H9 (cell line): Measurements from ENCODE around the gene CCSER1. TPM values are rescaled to one million over a fixed set of nuclear protein-coding genes. Genes with fewer than 3 reads are reported as not detected.

Source experiments
- DNase-seq: peaks from one replicate; pipeline ENCODE4 v3.0.0-alpha.2; 2017
- H2AFZ ChIP-seq: one replicate; pipeline ENCODE4 v1.6.1; 2013; ENCODE audit warnings: mild to moderate bottlenecking, low read length, control low read depth, moderate library complexity
- H2AK5ac ChIP-seq: 2 replicates; pipeline ENCODE4 v1.6.1; 2013; ENCODE audit warnings: low read length, control low read depth, mixed read lengths; ENCODE audit not compliant: insufficient read length
- H2BK120ac ChIP-seq: one replicate; pipeline ENCODE4 v1.6.1; 2013; ENCODE audit warnings: low read depth, mild to moderate bottlenecking, low read length, control low read depth, inconsistent platforms; ENCODE audit not compliant: poor library complexity, severe bottlenecking
- H2BK12ac ChIP-seq: 2 replicates; pipeline ENCODE4 v1.6.1; 2013; ENCODE audit warnings: low read length, control low read depth, mixed read lengths, low read depth; ENCODE audit not compliant: insufficient read length
- H2BK15ac ChIP-seq: 2 replicates; pipeline ENCODE4 v1.6.1; 2013; ENCODE audit warnings: low read depth, low read length, control low read depth
- H2BK20ac ChIP-seq: one replicate; pipeline ENCODE4 v1.6.1; 2013; ENCODE audit warnings: low read depth, mild to moderate bottlenecking, low read length, control low read depth, inconsistent platforms; ENCODE audit not compliant: poor library complexity, severe bottlenecking
- H2BK5ac ChIP-seq: 2 replicates; pipeline ENCODE4 v1.6.1; 2013; ENCODE audit warnings: low read length, control low read depth, mixed read lengths; ENCODE audit not compliant: insufficient read length
- H3K14ac ChIP-seq: 2 replicates; pipeline ENCODE4 v1.6.1; 2013; ENCODE audit warnings: low read length, control low read depth; ENCODE audit not compliant: insufficient read depth
- H3K18ac ChIP-seq: 2 replicates; pipeline ENCODE4 v1.6.1; 2013; ENCODE audit warnings: low read depth, mild to moderate bottlenecking, mixed read lengths, low read length, control low read depth; ENCODE audit not compliant: insufficient read length
- H3K23ac ChIP-seq: 2 replicates; pipeline ENCODE4 v1.6.1; 2013; ENCODE audit warnings: low read length, control low read depth, mixed read lengths, low read depth; ENCODE audit not compliant: insufficient read length
- H3K23me2 ChIP-seq: 2 replicates; pipeline ENCODE4 v1.6.1; 2013; ENCODE audit warnings: low read depth, mild to moderate bottlenecking, mixed read lengths, low read length, control low read depth; ENCODE audit not compliant: insufficient read length, poor library complexity, severe bottlenecking
- H3K27ac ChIP-seq: 2 replicates; pipeline ENCODE4 v1.5.1; 2013; ENCODE audit warnings: low read length, control low read depth, mixed read lengths, low read depth; ENCODE audit not compliant: insufficient read length
- H3K27me3 ChIP-seq: 2 replicates; pipeline ENCODE4 v1.6.1; 2013; ENCODE audit warnings: low read length, control low read depth, inconsistent platforms; ENCODE audit not compliant: insufficient read depth
- H3K4ac ChIP-seq: 2 replicates; pipeline ENCODE4 v1.6.1; 2013; ENCODE audit warnings: low read depth, mild to moderate bottlenecking, control low read depth, inconsistent platforms, low read length, moderate library complexity
- H3K4me1 ChIP-seq: 2 replicates; pipeline ENCODE4 v1.6.1; 2013; ENCODE audit warnings: low read length, control low read depth, inconsistent platforms; ENCODE audit not compliant: insufficient read depth
- H3K4me2 ChIP-seq: 2 replicates; pipeline ENCODE4 v1.6.1; 2013; ENCODE audit warnings: low read length, control low read depth, mixed read lengths; ENCODE audit not compliant: insufficient read length, insufficient read depth
- H3K56ac ChIP-seq: 2 replicates; pipeline ENCODE4 v1.6.1; 2013; ENCODE audit warnings: low read depth, mild to moderate bottlenecking, mixed read lengths, low read length, control low read depth; ENCODE audit not compliant: insufficient read length
- H3K79me1 ChIP-seq: 2 replicates; pipeline ENCODE4 v1.6.1; 2013; ENCODE audit warnings: low read depth, mild to moderate bottlenecking, moderate library complexity, low read length, control low read depth, inconsistent platforms; ENCODE audit not compliant: insufficient read depth, poor library complexity, severe bottlenecking
- H3K79me2 ChIP-seq: 2 replicates; pipeline ENCODE4 v1.6.1; 2013; ENCODE audit warnings: low read length, control low read depth, inconsistent platforms; ENCODE audit not compliant: insufficient read depth
- H3K9ac ChIP-seq: 2 replicates; pipeline ENCODE4 v1.6.1; 2013; ENCODE audit warnings: low read length, control low read depth, mixed read lengths; ENCODE audit not compliant: insufficient read length; ENCODE audit errors: extremely low read depth
- H3K9me3 ChIP-seq: one replicate; pipeline ENCODE4 v1.6.1; 2013; ENCODE audit warnings: low read depth, low read length, inconsistent platforms; ENCODE audit not compliant: control insufficient read depth
- H3T11ph ChIP-seq: one replicate; pipeline ENCODE4 v1.6.1; 2013; ENCODE audit warnings: mild to moderate bottlenecking, low read length, control low read depth, inconsistent platforms
- H4K20me1 ChIP-seq: one replicate; pipeline ENCODE4 v1.6.1; 2013; ENCODE audit not compliant: control insufficient read depth, insufficient read length, insufficient read depth
- H4K5ac ChIP-seq: 2 replicates; pipeline ENCODE4 v1.6.1; 2013; ENCODE audit warnings: low read depth, mild to moderate bottlenecking, mixed read lengths, low read length, control low read depth; ENCODE audit not compliant: insufficient read length
- H4K8ac ChIP-seq: replicated peaks from 2 replicates; pipeline ENCODE4 v1.6.1; 2013; ENCODE audit warnings: low read length, control low read depth, mixed read lengths, low read depth; ENCODE audit not compliant: insufficient read length
- H4K91ac ChIP-seq: 2 replicates; pipeline ENCODE4 v1.6.1; 2013; ENCODE audit warnings: low read depth, mild to moderate bottlenecking, moderate library complexity, mixed read lengths, low read length, control low read depth; ENCODE audit not compliant: insufficient read length
- H3K27ac Mint-ChIP-seq, 3 experiments: 2 replicates in 2 of 3; 3 replicates in 1 of 3; pipeline ENCODE4 v1.8.0; 2020 to 2021; ENCODE audit warnings: mixed read lengths in 3 of 3, mild to moderate bottlenecking in 1 of 3, moderate library complexity in 1 of 3
- H3K27me3 Mint-ChIP-seq: 2 replicates; pipeline ENCODE4 v1.8.0; 2021; ENCODE audit warnings: low read depth, mild to moderate bottlenecking, moderate library complexity, mixed read lengths
- H3K36me3 Mint-ChIP-seq, 3 experiments: 2 replicates in 2 of 3; 3 replicates in 1 of 3; pipeline ENCODE4 v1.8.0; 2020 to 2021; ENCODE audit warnings: low read depth in 3 of 3, mixed read lengths in 3 of 3; ENCODE audit not compliant: insufficient read depth in 1 of 3
- H3K4me1 Mint-ChIP-seq, 2 experiments: 2 replicates each; pipeline ENCODE4 v1.8.0; 2020; ENCODE audit warnings: mixed read lengths in 2 of 2
- H3K4me3 Mint-ChIP-seq, 2 experiments: 2 replicates in 1 of 2; 3 replicates in 1 of 2; pipeline ENCODE4 v1.8.0; 2020 to 2021; ENCODE audit warnings: mild to moderate bottlenecking in 2 of 2, mixed read lengths in 2 of 2, moderate library complexity in 1 of 2
- H3K9me3 Mint-ChIP-seq, 2 experiments: 2 replicates in 1 of 2; 3 replicates in 1 of 2; pipeline ENCODE4 v1.8.0; 2020; ENCODE audit warnings: mild to moderate bottlenecking in 2 of 2, mixed read lengths in 2 of 2, moderate library complexity in 1 of 2
- WGBS: extraction: QIAGEN DNeasy Blood & Tissue Kit; methylation state at CpG from one replicate; pipeline ENCODE4 v1.1.7; 2013; ENCODE audit warnings: missing lambda C conversion rate, low lambda C conversion rate, mixed read lengths; ENCODE audit not compliant: insufficient read length; ENCODE audit errors: extremely low coverage; 5-methylcytosine and 5-hydroxymethylcytosine counted together
- total RNA-seq: library from RNA; stranded (reverse); gene quantifications from 2 replicates; pipeline ENCODE4 v1.2.1, GENCODE V29; 2021
- TF ChIP-seq, protein P1 (sequence below): fragments of 200-600 bp; sonication (generic); conservative IDR thresholded peaks from 3 replicates; pipeline ENCODE4 v1.8.0; 2021; ENCODE audit warnings: antibody characterized with exemption, mild to moderate bottlenecking

Gene CCSER1
- total RNA-seq, 1 experiment from 2014 or later: 0.37 TPM

DNA sequence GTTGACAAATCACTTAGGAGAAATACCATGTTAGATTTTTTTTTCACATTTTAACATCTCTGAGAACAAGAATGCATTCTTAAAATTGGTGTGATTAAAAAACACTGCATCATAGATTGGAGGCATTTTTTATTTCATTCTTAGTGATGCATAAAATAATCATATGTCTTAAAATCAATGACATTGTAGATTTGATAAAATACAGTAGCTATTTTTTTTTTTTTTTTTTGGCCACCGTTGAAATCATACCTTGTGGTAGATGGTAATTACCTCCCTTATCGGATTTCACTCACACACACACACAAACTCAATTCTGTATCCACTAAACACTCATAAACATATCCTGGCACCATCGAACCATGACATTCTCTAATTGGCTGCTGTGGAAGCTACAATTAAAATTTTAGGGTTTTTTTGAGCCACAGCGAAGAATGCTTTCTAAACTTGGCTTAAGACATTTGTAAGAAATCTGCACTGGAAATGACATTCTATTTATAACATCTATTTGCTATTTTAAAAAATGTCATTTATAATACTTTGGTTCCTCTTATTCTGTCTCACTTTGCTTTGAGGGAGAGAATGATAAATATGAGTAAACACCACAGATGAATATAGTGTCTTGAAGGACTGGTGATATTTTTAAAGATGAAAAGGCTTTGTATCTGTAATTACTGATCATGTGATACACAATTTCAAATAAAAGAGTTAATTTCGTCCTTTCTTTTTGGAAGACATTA, 60.1 kb downstream of the CCSER1 start:
- H2BK15ac ChIP-seq: no peak overlapping the region
- H3K4me1 Mint-ChIP-seq: peaks cover 19 to 22% of the 10 kb centered on the region in 2 experiments
- peaks cover 2% of the 10 kb centered on the region; the same call in 1 of the 2 replicates for H3K4me1 ChIP-seq
- H3K9me3 Mint-ChIP-seq: no peaks in the 10 kb centered on the region
- TF ChIP-seq, protein P1, sequence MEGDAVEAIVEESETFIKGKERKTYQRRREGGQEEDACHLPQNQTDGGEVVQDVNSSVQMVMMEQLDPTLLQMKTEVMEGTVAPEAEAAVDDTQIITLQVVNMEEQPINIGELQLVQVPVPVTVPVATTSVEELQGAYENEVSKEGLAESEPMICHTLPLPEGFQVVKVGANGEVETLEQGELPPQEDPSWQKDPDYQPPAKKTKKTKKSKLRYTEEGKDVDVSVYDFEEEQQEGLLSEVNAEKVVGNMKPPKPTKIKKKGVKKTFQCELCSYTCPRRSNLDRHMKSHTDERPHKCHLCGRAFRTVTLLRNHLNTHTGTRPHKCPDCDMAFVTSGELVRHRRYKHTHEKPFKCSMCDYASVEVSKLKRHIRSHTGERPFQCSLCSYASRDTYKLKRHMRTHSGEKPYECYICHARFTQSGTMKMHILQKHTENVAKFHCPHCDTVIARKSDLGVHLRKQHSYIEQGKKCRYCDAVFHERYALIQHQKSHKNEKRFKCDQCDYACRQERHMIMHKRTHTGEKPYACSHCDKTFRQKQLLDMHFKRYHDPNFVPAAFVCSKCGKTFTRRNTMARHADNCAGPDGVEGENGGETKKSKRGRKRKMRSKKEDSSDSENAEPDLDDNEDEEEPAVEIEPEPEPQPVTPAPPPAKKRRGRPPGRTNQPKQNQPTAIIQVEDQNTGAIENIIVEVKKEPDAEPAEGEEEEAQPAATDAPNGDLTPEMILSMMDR: no peak
- H4K8ac ChIP-seq: no peak overlapping the region
- no peak overlapping the region for H2AFZ ChIP-seq
- no peak overlapping the region for H2AK5ac ChIP-seq
- H3K23ac ChIP-seq: no peak overlapping the region
- no peaks in the 10 kb centered on the region for H4K20me1 ChIP-seq
- no peak overlapping the region for H3K4ac ChIP-seq
- H3K27ac Mint-ChIP-seq: no peak overlapping the region
- no peak overlapping the region for H3K27ac ChIP-seq
- no peak overlapping the region for H3K18ac ChIP-seq
- no peaks in the 10 kb centered on the region for H3K23me2 ChIP-seq
- no peak overlapping the region for H3K56ac ChIP-seq
- no peaks in the 10 kb centered on the region for H3K27me3 Mint-ChIP-seq
- no peak for DNase-seq
- H3K27me3 ChIP-seq: no peaks in the 10 kb centered on the region
- no peak overlapping the region for H3K4me2 ChIP-seq
- no peak overlapping the region for H2BK20ac ChIP-seq
- H2BK12ac ChIP-seq: no peak overlapping the region
- H3K9me3 ChIP-seq: no peaks in the 10 kb centered on the region
- no peak overlapping the region for H4K5ac ChIP-seq
- no peaks in the 10 kb centered on the region for H3K36me3 Mint-ChIP-seq
- no peak overlapping the region for H3T11ph ChIP-seq
- H3K79me2 ChIP-seq: no peaks in the 10 kb centered on the region
- H3K4me3 Mint-ChIP-seq: no peak overlapping the region
- H4K91ac ChIP-seq: no peak overlapping the region
- no peak overlapping the region for H3K9ac ChIP-seq
- no CpG with 5 or more reads among the region's 5 CpGs for WGBS
- H2BK5ac ChIP-seq: no peak overlapping the region
- H3K14ac ChIP-seq: no peak overlapping the region
- no peaks in the 10 kb centered on the region for H3K79me1 ChIP-seq
- H2BK120ac ChIP-seq: no peak overlapping the region
